HUDEP-2 (cell line): ENCODE measurements around the gene PIH1D2.
"Not testable (repeated sequence)": the region's sequence is repeated elsewhere in the genome, so short reads cannot be mapped to it uniquely, and the experiment has no call there.

Source experiments
- DNase-seq, 76 experiments: peaks; one replicate each; lab custom pipeline; 2025; ENCODE audit not compliant: unreplicated experiment in 76 of 76; lab: John Stamatoyannopoulos, UW

Gene PIH1D2, protein sequence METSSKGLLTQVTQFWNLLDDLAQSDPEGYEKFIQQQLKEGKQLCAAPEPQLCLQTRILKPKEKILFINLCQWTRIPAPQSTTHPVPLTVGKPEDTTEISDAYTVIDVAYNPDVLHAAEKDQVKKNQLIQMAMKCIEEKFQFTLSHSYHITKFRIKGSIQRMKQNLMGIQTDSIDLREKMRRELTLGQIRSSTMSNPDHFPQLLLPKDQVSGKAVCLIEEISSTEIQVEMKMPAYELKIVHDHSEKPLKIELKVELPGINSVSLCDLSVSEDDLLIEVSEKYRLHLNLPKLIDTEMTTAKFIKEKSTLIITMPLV

DNA sequence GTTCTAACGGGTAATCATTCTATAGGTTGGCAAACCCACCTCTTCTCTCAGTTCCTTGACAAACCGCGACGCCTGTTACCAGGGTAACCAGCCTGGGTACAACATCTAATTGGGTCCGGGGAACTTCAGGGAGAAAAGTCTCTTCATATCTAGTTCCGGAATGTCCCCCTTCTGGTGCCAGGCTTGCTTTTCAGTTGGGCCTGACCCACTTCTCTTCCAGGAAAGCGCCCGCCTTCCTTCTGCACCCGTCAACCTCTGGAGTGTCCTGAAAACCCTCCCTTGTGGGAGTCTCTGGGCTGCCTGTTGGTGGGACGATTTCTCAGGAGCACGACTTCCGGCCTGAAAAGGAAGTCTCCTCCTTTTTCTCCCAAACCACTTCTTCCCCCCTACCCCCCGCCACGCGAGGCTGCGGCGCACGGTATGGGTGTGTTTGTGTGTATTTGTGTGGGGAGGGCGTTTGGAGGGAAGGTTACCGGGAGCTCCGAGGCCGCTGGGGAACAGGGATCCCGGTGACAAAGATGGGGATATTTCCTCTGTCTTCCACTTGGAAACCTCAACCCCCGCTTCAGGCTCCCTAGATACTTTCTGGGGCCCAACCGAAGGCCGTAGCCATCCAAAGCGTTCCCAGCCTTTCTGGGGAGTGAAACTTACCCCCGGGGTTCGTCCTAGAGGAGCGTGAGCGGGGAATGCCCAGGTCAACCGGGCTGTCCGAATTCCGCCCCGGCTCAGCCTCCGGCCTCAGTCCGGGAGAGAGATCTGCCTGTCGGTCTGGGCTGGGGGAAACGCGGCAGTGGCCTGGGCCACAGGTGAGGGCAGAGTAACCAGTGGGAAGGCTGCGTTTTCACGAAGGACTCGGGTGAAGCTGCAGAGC, at the start of gene PIH1D2, which contains the start of gene NKAPD1:
Gene PIH1D2, minus strand, starts transcription at position 77 of the 871 bp plus-strand sequence. CDS start 843 bp downstream, outside the sequence.
Gene NKAPD1, plus strand, starts transcription at position 359 of the 871 bp plus-strand sequence. CDS start 1,276 bp downstream, outside the sequence.
- DNase-seq: peak; percentile 7 to 89 (median 68)

DNA sequence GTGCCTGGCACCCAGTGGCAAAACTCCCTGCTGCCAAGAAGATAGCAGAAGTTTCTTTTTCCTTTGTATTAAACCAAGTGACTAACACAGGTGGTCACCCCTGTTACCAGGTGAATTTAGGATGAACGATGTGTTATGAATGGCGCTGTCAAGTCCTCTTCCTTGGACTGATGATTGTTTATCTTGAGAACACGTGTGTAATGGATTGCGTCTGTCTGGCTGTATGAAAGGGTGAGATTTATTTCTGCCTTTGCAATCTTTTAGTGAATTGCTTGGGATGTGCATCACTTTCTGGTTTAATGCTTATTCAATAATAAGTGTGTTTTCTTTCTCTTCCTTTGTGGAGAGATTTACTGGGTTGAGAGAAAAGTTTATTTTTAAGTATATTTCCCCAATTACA, 49.3 kb upstream of the PIH1D2 start:
- DNase-seq: no peak

DNA sequence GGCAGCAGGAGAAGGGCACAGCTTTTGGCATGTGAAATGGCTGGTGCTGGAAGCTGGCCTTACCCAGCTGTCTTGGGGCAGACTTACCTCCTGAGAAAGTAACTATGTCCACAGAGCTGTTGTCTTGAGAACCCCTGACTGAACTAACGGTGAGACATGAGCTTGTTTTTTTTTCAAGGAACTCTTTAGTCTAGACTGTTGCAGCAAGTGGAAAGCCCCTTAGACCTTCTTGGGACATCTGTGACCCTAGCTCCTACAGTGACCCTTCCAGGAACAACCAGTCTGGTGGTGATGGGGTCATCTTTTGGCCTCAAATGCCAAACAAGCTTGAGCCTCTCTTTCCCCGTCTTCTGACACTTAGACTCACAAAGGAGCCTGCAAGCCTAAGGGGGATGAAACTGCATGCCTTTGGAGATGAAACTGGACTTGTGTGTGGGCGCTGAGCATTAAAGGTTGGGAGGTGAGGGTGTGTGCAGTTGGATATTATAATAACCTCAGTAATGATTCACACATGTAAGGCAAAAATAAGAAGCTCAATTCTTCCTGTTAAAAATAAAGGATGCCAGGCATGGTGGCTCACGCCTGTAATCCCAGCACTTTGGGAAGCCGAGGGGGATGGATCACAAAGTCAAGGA, 48.3 kb upstream of the PIH1D2 start:
- no peak for DNase-seq

DNA sequence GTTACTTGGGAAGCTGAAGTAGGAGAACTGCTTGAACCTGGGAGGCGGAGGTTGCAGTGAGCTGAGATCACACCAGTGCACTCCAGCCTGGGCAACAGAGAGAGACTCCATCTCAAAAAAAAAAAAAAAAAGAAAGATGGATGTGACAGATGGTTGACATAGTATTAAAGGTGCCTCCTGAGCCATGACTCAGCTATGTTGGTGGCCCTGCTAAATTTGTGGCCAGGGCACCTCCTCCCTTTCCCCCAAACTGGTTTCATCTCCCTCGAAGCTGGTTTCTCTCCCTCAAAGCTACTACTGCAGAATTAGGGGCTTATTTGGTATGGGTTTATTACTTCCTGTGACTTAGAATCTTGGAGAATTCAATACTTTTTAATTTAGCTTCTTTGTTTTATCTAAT, 44.4 kb upstream of the PIH1D2 start:
- DNase-seq: no peak

DNA sequence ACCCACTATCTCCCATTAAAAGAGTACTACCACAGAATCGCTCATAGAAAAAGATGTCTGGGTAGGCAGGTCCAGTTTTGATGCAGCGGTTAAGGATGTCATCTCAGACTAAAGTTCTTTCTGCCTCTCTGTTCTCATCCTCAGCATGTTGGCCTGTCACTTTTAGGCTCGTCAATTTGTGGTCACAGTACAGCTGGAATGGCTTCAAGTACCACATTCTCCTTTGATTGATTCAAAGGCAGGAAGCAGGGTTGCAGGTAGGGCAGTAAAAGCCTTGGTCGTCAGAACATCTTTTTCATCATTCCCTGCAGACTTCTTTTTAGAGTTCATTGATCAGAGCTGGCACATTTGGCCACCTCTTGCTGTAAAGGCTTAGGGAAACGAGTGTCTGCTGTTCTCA, 41.6 kb upstream of the PIH1D2 start:
- no peak for DNase-seq

DNA sequence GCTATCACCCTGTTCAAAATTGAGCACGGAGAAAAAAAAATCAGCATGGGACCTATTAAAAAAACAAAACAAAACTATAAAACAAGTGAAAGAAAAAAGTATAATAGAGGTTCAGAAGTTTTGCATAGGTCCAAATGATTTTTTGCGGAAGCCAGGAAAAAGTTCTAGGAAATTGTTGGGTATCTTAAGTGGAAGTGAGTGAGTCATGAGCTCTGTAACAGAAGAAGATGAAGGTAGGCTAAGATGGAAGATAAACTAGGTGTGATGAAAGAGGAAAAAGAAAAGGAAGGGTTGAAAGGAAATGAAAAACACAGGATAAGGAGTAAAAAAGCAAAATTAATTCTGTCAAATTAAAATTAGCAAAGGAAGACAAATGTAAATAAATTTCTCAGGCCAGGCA, 40.6 kb upstream of the PIH1D2 start:
- no peak for DNase-seq

DNA sequence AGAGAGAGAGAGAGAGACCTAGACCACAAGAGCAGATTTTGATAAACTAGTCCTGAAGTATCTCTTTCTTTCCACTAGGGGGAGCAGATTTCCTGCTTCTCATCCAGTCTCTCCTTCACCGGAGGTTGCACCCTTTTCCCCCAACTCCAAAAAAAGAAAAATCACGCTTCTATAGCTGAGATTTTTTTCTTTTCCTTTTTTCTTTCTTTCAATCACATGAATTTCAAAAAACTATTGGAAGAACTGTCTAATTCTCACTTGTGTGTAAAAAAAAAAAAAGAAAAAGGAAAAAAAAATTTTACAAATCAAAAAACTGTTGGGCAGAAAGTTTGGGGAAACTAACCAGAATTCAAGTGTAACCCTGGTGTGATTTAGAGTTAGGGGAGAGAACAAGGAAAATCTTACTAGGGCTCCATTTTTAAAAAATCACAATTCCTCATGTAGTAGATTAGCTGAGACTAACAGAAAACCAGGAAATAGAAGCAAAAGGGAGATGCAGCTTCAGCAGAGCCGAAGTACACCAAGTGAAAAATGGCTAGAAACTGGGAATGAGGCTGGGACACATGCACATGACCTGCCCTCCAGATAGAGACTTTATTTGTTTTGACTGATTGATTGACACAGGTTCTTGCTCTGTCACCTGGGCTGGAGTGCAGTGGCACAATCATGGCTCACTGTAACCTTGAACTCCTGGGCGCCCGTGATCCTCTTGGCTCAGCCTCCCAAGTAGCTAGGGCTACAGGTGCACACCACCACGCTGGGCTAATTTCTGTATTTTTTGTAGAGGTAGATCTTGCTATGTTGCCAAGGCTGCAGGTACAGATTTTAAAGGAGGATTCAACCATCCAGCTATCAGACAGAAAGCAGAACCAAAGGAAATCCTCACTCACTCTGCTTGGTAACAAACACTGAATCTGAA, 40.0 kb upstream of the PIH1D2 start:
- DNase-seq: peak in 14 of 76 experiments; percentile 3 to 43 (median 10)

DNA sequence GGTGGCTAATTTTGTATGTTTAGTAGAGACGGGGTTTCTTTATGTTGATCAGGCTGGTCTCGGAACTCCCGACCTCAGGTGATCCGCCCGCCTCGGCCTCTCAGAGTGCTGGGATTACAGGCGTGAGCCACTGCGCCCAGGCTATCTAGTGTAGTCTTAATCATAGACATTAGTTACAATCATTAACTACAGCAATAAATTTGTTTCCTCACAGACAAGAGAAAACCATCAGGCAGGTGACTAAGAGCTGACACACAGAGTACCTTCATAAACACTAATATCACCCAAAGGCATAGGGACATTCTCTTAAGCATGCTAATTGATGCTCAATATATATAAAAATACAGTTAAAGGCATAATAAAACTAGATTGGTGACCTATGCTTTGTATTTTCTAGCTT, 32.3 kb upstream of the PIH1D2 start:
- no peak for DNase-seq

DNA sequence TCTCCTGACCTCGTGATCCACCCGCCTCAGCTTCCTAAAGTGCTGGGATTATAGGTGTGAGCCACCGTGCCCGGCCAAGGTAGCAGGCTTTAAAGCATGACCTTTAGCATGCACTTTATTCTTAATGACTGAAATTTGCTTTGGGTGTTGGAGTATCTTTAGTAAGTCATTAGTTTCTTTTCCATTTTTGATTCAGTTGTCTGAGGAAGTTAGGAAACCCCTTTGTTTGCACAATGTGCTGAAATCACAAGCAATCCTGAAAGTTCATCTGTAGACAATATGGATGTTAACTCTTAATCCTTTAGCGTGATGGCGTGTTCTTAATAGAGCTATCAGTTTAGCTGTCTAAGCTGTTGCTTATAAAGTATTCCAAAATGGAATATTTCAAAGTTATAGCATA, 29.6 kb upstream of the PIH1D2 start:
- DNase-seq: no peak

DNA sequence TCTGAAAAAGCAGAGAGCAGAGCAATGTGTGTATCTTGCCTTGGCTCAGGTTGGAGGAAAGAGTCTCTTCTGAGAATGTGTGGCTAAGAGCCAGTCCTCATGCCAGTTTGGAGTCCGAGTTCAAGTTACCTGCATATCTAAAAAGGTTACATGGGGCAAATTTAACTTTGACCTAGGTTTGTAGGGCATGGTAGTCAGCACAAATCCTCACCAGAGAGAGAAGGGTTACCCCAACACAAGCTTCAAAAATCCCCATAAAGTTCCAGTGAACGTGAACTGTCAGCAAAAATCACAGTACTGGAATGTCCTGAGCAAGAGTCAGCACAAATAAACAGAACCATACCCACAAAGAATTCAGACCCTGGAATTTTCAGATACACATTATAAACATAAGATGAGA, 26.6 kb upstream of the PIH1D2 start:
- DNase-seq: no peak

DNA sequence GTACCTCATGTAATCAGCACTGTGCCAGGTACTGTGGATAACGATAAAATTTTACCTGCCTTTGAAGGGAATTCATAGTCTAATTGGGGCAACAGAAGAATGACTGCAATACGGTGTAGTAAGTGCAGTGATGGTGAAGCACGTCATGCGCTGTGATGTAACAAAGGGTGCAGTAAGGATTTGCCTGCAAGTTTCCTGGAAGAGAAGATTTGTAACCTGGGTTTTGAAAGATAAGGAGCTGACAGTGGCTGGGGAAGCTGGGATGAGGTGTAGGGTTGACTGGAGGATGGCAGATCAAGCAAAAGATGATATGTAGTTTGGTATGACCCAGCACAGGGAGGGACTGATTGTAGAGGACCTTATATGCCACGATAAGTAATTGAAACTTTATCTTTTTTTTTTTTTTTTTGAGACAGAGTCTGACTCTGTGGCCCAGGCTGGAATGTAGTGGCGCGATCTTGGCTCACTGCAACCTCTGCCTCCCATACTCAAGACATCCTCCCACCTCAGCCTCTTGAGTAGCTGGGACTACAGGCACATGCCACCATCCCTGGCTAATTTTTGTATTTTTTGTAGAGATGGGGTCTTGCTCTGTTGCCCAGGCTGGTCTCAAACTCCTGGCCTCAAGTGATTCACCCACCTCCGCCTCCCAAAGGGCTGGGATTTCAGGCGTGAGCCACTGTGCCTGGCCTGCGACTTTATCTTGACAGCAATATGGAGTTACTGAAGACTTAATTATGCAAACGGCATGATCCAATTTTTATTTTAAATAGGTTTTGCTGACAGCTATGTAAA, 24.1 kb upstream of the PIH1D2 start:
- DNase-seq: peak in 1 of 76 experiments; percentile 3

DNA sequence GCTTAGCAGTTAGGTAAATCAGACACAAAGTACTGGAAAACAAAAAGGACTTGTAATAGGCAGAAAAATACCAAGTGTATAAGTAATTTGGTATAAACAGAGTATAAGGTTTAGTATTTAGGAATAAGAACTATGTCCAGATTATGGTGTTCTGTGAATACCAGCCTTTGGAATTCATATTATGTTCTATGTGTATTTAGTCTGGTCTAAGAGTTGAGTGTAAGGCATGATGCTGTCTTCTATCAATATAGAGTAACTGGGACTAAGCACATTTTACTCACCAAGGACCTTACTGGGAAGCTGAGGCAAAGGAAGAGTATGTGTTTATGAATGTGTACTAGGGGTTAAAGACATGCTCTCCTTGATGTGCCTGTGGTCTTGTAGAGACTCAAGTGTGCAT, 22.4 kb upstream of the PIH1D2 start:
- DNase-seq: no peak

DNA sequence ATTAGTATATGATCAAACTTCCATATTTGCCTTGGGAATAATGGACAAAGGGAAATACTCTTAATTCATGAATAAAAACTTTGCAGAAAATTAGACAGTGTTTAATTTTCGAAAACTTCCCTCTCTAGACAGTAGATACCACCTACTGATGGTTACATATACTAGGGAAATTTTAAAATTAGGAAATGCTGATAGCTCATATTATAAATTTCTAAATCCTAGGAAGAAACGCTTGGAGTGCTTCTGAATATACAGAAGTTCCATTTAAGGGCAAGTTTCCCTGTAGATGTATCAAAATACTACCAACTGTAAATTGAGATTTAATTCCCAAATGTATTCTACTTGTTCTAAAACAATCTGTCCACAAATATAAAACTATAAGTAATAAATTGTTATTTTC, 21.5 kb upstream of the PIH1D2 start:
- not testable (repeated sequence) for DNase-seq

DNA sequence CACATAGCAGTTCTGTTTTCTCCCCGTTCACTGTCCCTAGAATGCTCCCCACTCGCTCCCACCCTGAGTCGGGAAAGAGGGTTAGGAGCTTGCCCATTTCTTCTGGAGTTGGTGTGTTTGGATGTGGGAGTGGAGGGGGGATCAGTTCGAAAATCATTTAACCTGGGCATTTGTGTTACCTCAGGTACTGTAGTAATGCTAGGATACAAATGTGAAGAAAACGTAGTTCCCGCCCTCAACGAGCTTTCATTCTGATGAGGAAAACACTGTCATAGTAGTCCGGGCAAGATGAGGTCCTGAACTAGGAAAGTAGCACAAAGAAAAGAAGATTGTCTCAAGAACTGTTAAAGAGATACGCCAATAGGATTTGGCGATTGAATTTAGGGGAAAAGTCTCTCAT, 13.4 kb upstream of the PIH1D2 start:
- DNase-seq: peak in 1 of 76 experiments; percentile 5

DNA sequence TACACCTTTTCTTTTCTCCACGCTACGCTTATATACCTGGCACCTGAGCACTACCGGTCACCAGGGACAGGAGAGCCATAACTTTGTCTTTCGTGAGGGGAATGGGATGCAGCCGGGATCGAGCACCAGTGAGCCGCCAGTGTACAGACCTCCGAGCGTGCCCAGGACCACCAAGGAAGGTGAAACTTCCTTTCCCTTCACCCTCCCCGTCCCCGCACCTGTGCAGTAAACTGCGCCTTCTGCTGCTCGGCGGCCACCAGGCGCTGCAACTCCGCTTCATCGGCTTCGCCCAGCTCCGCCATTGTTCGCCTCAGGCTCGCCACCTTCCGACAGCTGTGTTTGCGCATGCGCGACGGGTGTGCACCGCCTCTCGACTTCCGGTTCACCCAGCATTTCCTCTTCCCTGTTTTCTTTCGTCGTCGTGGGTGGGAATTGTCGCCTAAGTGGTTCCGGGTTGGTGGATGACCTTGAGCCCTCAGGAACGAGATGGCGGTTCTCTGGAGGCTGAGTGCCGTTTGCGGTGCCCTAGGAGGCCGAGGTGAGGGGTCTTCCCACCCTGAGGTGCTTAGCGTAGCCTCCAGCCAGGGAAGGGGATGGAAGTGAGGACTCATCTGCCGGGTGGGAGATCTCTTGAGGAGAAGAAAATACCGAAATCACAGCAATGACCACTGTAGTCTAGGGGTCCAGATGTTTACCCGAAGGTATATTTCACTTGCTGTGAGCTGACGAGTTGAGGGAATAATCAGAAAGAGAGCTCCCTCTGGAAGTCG, 12.8 kb upstream of the PIH1D2 start, which contains the start of the genes SDHD and TIMM8B:
Gene SDHD, plus strand, starts transcription at position 452 of the 770 bp plus-strand sequence. Its CDS starts 35 bp downstream, at position 487.
Gene TIMM8B, minus strand, starts transcription at position 335 of the 770 bp plus-strand sequence. Its CDS starts 33 bp downstream, at position 302.
- DNase-seq: peak in 75 of 76 experiments; percentile 29 to 95 (median 90)

DNA sequence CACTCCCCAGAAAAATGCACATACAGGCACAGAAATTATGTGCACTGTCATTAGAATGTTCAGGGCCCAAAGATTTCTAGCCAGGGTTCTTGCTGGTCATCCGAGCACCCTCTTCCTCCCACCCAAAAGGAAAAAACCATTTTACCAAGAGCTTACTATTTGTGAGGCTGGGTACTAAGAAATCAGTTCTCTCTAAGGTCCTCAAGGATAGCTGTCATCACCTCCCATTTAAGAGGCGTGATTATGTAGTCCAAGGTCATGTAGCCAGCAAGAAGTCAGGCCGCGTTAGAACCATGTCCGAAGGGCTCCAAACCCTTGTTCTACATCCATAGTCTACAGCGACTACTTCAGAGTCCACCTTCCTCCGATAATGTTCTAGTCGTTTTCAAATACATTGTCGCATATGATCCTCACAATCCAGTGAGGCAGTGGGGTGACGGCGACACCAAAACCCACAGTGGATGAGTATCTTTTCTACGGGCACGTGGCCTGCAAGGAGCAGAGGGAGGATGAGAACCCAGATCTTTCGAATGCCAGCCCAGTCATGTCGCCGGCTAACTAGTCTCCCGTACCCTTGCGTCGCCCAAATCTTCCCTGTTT, 12.1 kb upstream of the PIH1D2 start:
- DNase-seq: peak in 30 of 76 experiments; percentile 1 to 78 (median 24)

DNA sequence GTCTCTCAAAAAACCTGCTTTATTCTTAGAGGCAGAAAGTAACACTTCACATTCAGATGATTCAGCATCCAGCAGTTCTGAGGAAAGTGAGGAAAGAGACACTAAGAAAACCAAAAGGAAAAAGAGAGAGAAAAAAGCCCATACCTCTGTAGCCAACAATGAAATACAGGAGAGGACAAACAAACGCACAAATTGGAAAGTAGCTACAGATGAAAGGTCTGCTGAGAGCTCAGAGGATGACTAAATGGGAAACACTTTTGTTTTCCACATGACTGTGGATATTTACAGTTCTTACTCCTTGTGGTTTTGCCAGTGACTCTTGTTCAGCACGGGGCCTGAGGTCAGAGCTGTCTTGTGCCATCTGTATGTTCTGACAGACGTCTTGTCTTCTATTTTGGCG, 8.9 kb upstream of the PIH1D2 start:
- no peak for DNase-seq

DNA sequence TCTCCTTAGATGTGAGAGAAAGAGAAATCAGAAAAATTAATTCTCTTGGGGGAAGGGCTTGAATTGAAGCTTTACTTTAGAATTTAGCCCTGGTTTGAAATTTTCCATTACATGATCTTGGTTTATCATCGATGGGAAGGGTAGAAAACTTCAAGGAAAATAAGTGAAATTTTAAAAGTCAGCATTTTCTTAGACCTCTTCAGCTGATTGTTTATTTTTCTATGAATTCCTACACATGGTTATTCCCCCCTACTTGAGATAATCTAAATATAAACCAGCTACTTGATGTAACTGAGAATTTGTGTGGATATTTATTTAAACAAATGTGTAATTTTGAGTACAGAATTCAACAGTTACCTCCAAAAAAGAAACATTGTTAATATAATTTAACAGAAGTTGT, 10.9 kb downstream of the PIH1D2 start:
- no peak for DNase-seq
